A549 (cell line): ENCODE measurements around the gene PDE10A. TPM values are rescaled to one million over a fixed set of nuclear protein-coding genes. Genes with fewer than 3 reads are reported as not detected.

Source experiments
- ATAC-seq, 2 experiments: fragments of 200-7000 bp in 1 of 2; fragments of >200 bp in 1 of 2; cut with Nextera tagmentation in 1 of 2; cut with Tn5 transposase in 1 of 2; 3 replicates each; pipeline versions ENCODE4 v1.8.0 to v1.9.1; 2018 to 2020; ENCODE audit warnings: mild to moderate bottlenecking in 1 of 2, moderate library complexity in 1 of 2
- CTCF ChIA-PET: fragments of 300-600 bp; sonication (Branson Sonifier 250); formaldehyde crosslinking; extraction: SDS; loops from one replicate; lab custom pipeline; 2021; ENCODE audit warnings: antibody characterized with exemption, inconsistent platforms; lab: Yijun Ruan, JAX
- POLR2A ChIA-PET: fragments of 350-600 bp; formaldehyde crosslinking; extraction: SDS; loops from one replicate; lab custom pipeline; 2021; ENCODE audit warnings: antibody characterized with exemption, inconsistent platforms; lab: Yijun Ruan, JAX
- DNase-seq, 2 experiments: peaks; one replicate each; pipeline versions ENCODE4 v3.0.0 to v3.0.0-alpha.2; 2011 to 2016; ENCODE audit warnings: low read depth in 1 of 2, low spot score in 1 of 2
- FAIRE-seq: peaks from 2 replicates; lab custom pipeline; 2011; peaks lifted over from hg19 to GRCh38; lab: Jason Lieb, UNC
- H3K27ac ChIP-seq, 2 experiments: fragments of >200 bp; sonication (Bioruptor Twin); formaldehyde crosslinking; 3 replicates each; pipeline ENCODE4 v1.5.1; 2016 to 2017
- H3K4me1 ChIP-seq: fragments of >200 bp; sonication (Bioruptor Twin); formaldehyde crosslinking; 3 replicates; pipeline ENCODE4 v1.6.1; 2016
- H3K4me2 ChIP-seq: fragments of >200 bp; sonication (Bioruptor Twin); formaldehyde crosslinking; 3 replicates; pipeline ENCODE4 v1.6.1; 2016
- H3K4me3 ChIP-seq: fragments of >200 bp; sonication (Bioruptor Twin); formaldehyde crosslinking; 3 replicates; pipeline ENCODE4 v1.5.1; 2016
- H3K9me3 ChIP-seq: fragments of >200 bp; sonication (Bioruptor Twin); formaldehyde crosslinking; 3 replicates; pipeline ENCODE4 v1.6.1; 2016
- ATOH8 ChIP-seq: fragments of 250-450 bp; sonication (Bioruptor Pico); IDR thresholded peaks from 2 replicates; pipeline ENCODE4 v1.5.0; 2020; ENCODE audit warnings: low read depth, mild to moderate bottlenecking, moderate library complexity
- BCL3 ChIP-seq: fragments of >200 bp; sonication (Bioruptor Twin); formaldehyde crosslinking; IDR thresholded peaks from 3 replicates; pipeline ENCODE4 v1.6.1; 2016
- CBX8 ChIP-seq: fragments of 200-600 bp; sonication (generic); IDR thresholded peaks from 2 replicates; pipeline ENCODE4 v1.6.1; 2016
- EHF ChIP-seq: fragments of 250-450 bp; sonication (Bioruptor Pico); IDR thresholded peaks from 2 replicates; pipeline ENCODE4 v1.5.0; 2020; ENCODE audit warnings: mild to moderate bottlenecking
- EHMT2 ChIP-seq: fragments of 200-600 bp; sonication (generic); IDR thresholded peaks from 2 replicates; pipeline ENCODE4 v1.6.1; 2016; ENCODE audit warnings: antibody characterized with exemption, low read depth, mild to moderate bottlenecking, moderate library complexity
- EP300 ChIP-seq, 2 experiments: fragments of >200 bp; sonication (Bioruptor Twin); formaldehyde crosslinking; IDR thresholded peaks; 2 replicates in 1 of 2; 3 replicates in 1 of 2; pipeline ENCODE4 v1.6.1; 2016 to 2017
- FOSB ChIP-seq: fragments of 250-450 bp; sonication (Bioruptor Pico); IDR thresholded peaks from 2 replicates; pipeline ENCODE4 v1.5.0; 2020; ENCODE audit warnings: mild to moderate bottlenecking, moderate library complexity
- FOSL2 ChIP-seq, 2 experiments: fragments of 450-650 bp in 1 of 2; fragments of >200 bp in 1 of 2; sonication (Bioruptor Twin) in 1 of 2; formaldehyde crosslinking; IDR thresholded peaks; 2 replicates each; pipeline versions ENCODE4 v1.5.0 to v1.6.1; 2016 to 2020; ENCODE audit warnings: mild to moderate bottlenecking in 1 of 2, moderate library complexity in 1 of 2
- GATA3 ChIP-seq: IDR thresholded peaks from 2 replicates; pipeline ENCODE4 v1.6.1; 2012; ENCODE audit warnings: borderline replicate concordance
- HOXA7 ChIP-seq: fragments of 250-450 bp; sonication (Bioruptor Pico); IDR thresholded peaks from 2 replicates; pipeline ENCODE4 v1.5.0; 2020; ENCODE audit warnings: mild to moderate bottlenecking, moderate library complexity
- HOXB13 ChIP-seq: fragments of 250-450 bp; sonication (Bioruptor Pico); IDR thresholded peaks from 2 replicates; pipeline ENCODE4 v1.5.0; 2020; ENCODE audit warnings: low read depth, mild to moderate bottlenecking, moderate library complexity
- HOXB5 ChIP-seq: fragments of 250-450 bp; sonication (Bioruptor Pico); IDR thresholded peaks from 2 replicates; pipeline ENCODE4 v1.5.0; 2020; ENCODE audit warnings: mild to moderate bottlenecking, moderate library complexity
- KDM5A ChIP-seq: fragments of 200-600 bp; sonication (generic); IDR thresholded peaks from 2 replicates; pipeline ENCODE4 v1.6.1; 2016; ENCODE audit warnings: antibody characterized with exemption, mild to moderate bottlenecking
- MAFK ChIP-seq: fragments of 450-650 bp; IDR thresholded peaks from 2 replicates; pipeline ENCODE4 v1.6.1; 2014; ENCODE audit not compliant: partially characterized antibody
- MAZ ChIP-seq: fragments of 150-350 bp; IDR thresholded peaks from 2 replicates; pipeline ENCODE4 v1.6.1; 2014; ENCODE audit warnings: antibody characterized with exemption, low read depth, low read length, borderline replicate concordance
- NFE2L2 ChIP-seq: fragments of 150-350 bp; conservative IDR thresholded peaks from 2 replicates; pipeline ENCODE4 v1.6.1; 2014; ENCODE audit warnings: low read length
- NPAS2 ChIP-seq: fragments of 250-450 bp; sonication (Bioruptor Pico); IDR thresholded peaks from 2 replicates; pipeline ENCODE4 v1.8.0; 2022; ENCODE audit warnings: mild to moderate bottlenecking, moderate library complexity, borderline replicate concordance
- POLR2A ChIP-seq: IDR thresholded peaks from 2 replicates; pipeline ENCODE4 v1.6.1; 2012; ENCODE audit warnings: mild to moderate bottlenecking, low read length
- POLR2AphosphoS2 ChIP-seq: conservative IDR thresholded peaks from 2 replicates; pipeline ENCODE4 v1.6.1; 2012; ENCODE audit warnings: low read length, improper control_type of control experiment, inconsistent platforms
- RARB ChIP-seq: fragments of 250-450 bp; sonication (Bioruptor Pico); IDR thresholded peaks from 2 replicates; pipeline ENCODE4 v1.8.0; 2021; ENCODE audit warnings: mild to moderate bottlenecking, moderate library complexity
- RFX5 ChIP-seq: fragments of 450-650 bp; IDR thresholded peaks from 2 replicates; pipeline ENCODE4 v1.7.1; 2014; ENCODE audit warnings: antibody characterized with exemption, mild to moderate bottlenecking, moderate library complexity
- TP53 ChIP-seq: fragments of 250-450 bp; sonication (Bioruptor Pico); IDR thresholded peaks from 2 replicates; pipeline ENCODE4 v1.5.0; 2021; ENCODE audit warnings: mild to moderate bottlenecking, moderate library complexity
- ZNF302 ChIP-seq: fragments of 250-450 bp; sonication (Bioruptor Pico); IDR thresholded peaks from 2 replicates; pipeline ENCODE4 v1.9.0; 2021; ENCODE audit warnings: inconsistent platforms, mild to moderate bottlenecking, moderate library complexity
- whole genome bisulfite sequencing: methylation state at CpG from one replicate; pipeline ENCODE4 v1.1.6; 2017; ENCODE audit errors: missing lambda C conversion rate; 5-methylcytosine and 5-hydroxymethylcytosine counted together
- polyA plus RNA-seq, 4 experiments: library from polyadenylated mRNA; depleted of rRNA in 3 of 4; stranded (reverse); fragments of >200 nt; fragmentation: RNase III in 1 of 4; extraction: RNeasy Plus Mini Kit Qiagen cat#74134 plus additional on column Dnase treatment in 1 of 4; gene quantifications; 2 replicates in 3 of 4; 3 replicates in 1 of 4; pipeline ENCODE4 v1.2.3, GENCODE V29; 2011 to 2017

The PDE10A gene
- polyA plus RNA-seq, 2 of the 4 experiments (the other 2 are of a cell fraction) = 44.9 to 92.5 TPM

GRCh38 chr6:165486183-165487137, 176.6 kb downstream of the PDE10A start:
- Histone ChIP-seq H3K9me3 (no peaks in the 10 kb centered on the region), H3K4me3 (no peak overlapping the region), H3K4me1 (peaks cover 15% of the 10 kb centered on the region), H3K27ac (no peak overlapping the region), H3K4me2 (no peak overlapping the region)
- ChIA-PET POLR2A (no interaction called here), CTCF (no interaction called here)
- ATAC-seq (no peak), DNase-seq (no peak), FAIRE-seq (no peak)
- 86% methylated on average over 21 of the region's 22 CpGs for WGBS
- TF ChIP-seq EHF (CRISPR knock-in tag) (no peak), KDM5A (no peak), HOXB13 (CRISPR knock-in tag) (no peak)

GRCh38 chr6:165484178-165484889, 178.7 kb downstream of the PDE10A start:
- FAIRE-seq = no peak
- DNase-seq = no peak
- no peaks in the 10 kb centered on the region for H3K9me3 ChIP-seq
- TF ChIP-seq NPAS2 (CRISPR knock-in tag) (no peak), CBX8 (no peak), BCL3 (no peak), EHMT2 (no peak), NFE2L2 (no peak), RARB (CRISPR knock-in tag) (no peak), MAFK (no peak), MAZ (no peak), TP53 (CRISPR knock-in tag) (no peak), EP300 (IDR thresholded peaks at IDR 0.05) (no peak), FOSL2 (IDR thresholded peaks at IDR 0.05) (no peak), FOSL2 (CRISPR knock-in tag; IDR thresholded peaks at IDR 0.05) (no peak), RFX5 (no peak), HOXB5 (CRISPR knock-in tag) (no peak), POLR2A (no peak), FOSB (no peak), ATOH8 (CRISPR knock-in tag) (no peak), GATA3 (no peak), ZNF302 (no peak), HOXA7 (CRISPR knock-in tag) (no peak), POLR2AphosphoS2 (no peak)
- H3K4me3 ChIP-seq = no peak overlapping the region
- H3K27ac ChIP-seq = no peak overlapping the region
- 92% methylated on average over 13 of the region's 13 CpGs for WGBS
- CTCF ChIA-PET = no interaction called here
- no peak overlapping the region for H3K4me2 ChIP-seq
- POLR2A ChIA-PET = no interaction called here
- H3K4me1 ChIP-seq = peaks cover 15% of the 10 kb centered on the region
- ATAC-seq = no peak
